Activated effector memory CD4-positive, alpha-beta T cell treated with Interleukin-2 at 50 U/mL for 16 hours (primary cell): ENCODE data around the gene FAF2.
"Not testable (repeated sequence)": the region's sequence is repeated elsewhere in the genome, so short reads cannot be mapped to it uniquely, and the experiment has no call there.

Source experiments
- DNase-seq: peaks from one replicate; pipeline ENCODE4 v3.0.0-alpha.2; 2020

The FAF2 gene

DNA sequence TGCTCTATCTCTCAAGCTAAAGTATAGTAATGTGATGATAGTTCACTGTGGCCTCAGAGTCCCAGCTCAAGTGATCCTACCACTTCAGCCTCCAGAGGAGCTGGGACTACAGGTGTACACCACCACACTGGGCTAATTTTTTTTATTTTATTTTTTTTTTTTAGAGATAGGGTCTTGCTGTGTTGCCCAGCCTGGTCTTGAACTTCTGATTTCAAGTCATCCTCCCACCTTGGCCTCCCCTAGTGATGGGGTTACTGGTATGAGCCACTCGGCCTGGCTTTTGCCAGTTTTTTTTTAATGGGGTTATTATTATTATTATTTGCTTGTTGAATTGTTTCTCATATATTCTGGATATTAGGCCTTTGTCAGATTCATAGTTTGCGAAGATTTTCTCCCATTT lies 13.2 kb downstream of the FAF2 start:
- DNase-seq, result no peak

GRCh38 chr5:176463113-176463764 lies 15.1 kb downstream of the FAF2 start:
- DNase-seq, result no peak

GRCh38 chr5:176466245-176466871 lies 18.2 kb downstream of the FAF2 start:
- DNase-seq, result no peak

DNA sequence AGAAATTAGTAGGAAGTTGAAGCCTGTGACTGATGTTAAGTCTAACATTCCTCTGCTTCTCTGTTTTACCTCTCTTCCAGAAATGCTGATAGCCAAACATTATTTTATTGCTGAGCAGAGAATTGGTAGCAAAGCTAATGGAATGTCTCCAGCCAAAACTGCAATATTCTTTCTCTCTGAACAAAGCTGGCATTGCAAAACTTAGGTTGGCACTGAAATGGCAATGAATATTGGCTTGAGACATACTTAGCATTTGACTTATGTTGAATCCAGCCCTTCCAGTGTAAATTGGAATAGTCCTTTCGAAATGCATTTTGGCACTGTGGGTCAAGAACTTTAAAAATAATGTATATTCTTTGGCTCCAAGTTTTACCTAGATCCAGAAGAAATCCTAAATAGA lies 21.1 kb downstream of the FAF2 start:
- DNase-seq, result no peak

GRCh38 chr5:176470539-176470938 lies 22.4 kb downstream of the FAF2 start:
- DNase-seq, result no peak

DNA sequence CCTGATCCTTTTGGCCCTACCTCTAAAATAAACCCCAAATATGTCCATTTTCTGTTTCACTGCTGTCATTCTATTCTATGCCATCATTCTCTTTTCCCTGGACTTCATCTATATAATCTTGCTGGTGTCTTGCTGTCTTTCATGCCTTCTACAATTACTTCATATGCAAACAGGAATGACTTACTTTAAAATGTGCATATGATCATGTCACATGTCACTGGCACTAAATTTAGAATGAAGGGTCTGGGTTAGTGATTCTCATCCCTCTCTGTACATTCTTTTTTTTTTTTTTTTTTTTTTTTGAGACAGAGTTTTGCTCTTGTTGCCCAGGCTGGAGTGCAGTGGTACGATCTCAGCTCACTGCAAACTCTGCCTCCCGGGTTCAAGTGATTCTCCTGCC lies 22.9 kb downstream of the FAF2 start:
- DNase-seq, result no peak

GRCh38 chr5:176473335-176474006 lies 25.3 kb downstream of the FAF2 start:
- DNase-seq, result no peak

- DNase-seq, result no peak
Measured at GRCh38 chr5:176474476-176474875, 26.3 kb downstream of the FAF2 start.

DNA sequence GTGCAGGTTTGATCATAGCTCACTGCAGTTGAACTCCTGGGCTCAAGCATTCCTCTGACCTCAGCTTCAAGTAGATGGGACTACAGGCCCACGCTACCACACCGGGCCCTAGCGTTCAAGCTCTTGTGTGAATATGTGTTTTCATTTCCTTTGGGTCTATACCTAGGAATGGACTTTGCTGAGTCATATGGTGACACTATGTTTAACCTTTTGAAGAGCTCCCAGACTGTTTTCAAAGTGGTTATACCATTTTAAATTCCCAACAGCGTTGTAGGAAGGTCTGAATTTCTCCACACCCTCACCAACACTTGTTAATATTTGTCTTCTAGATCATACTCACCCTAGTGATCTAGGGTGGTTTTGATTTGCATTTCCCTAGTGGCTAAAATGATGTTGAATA lies 33.5 kb downstream of the FAF2 start:
- no peak for DNase-seq

GRCh38 chr5:176485176-176485575 lies 37.0 kb downstream of the FAF2 start:
- DNase-seq, result no peak

DNA sequence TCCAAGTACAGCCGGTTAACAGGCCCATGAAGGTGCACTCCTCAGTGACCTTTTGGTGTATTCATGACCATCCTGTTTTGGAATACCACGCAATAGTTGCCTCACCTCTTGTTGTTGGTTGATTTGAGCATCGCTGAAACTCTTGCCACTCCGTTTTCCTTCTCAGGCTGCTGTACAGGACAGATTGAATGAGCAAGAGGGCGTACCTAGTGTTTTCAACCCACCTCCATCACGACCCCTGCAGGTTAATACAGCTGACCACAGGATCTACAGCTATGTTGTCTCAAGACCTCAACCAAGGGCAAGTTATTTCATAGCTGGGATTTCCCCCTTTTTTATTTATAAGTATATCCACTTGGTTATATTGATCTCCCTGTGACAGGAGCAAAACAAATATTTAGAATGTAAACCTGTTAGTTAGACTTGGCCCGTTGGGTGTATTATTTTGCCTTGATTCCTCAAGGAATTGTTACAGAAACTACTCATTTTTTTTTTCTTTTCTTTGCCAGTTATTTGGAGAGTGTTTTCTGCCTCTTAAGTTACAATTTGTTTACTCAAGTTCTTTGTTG lies 38.1 kb downstream of the FAF2 start:
- no peak for DNase-seq

DNA sequence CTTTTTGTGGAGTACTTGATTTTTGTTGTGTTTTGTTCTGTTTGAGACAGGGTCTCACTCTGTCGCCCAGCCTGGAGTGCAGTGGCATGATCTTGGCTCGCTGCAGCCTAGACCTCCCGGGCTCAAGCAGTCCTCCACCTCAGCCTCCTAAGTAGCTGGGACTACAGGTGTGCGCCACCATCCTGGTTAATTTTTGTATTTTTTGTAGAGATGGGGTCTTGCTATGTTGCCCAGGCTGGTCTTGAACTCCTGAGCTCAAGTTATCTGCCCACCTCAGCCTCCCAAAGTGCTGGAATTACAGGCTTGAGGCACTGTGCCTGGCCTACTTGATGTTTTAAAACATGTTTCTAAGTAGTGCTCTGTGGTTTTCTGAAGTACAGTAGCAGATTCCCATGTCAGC lies 39.0 kb downstream of the FAF2 start:
- not testable (repeated sequence) for DNase-seq

DNA sequence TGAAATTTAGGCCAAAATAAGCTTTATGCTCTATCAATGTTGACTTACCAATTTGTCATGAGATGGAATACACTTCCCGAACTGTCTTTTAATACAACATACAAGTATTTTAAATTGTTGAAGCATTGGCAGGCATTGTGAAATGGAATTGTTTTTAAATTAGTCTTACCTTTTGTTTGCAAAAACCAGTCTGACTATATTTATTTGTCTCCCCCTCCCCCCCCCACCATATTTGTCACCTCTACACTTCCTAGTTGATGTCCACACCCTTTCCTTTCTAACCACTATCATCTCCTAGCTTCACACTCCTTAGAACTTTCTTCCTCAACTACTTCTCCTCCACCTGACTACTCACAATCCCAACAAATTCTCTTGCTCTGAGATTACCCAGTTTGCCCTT lies 40.9 kb downstream of the FAF2 start:
- DNase-seq, result no peak

GRCh38 chr5:176490301-176490700 lies 42.1 kb downstream of the FAF2 start:
- DNase-seq, result no peak

GRCh38 chr5:176491101-176491502 lies 42.9 kb downstream of the FAF2 start:
- DNase-seq, result no peak

DNA sequence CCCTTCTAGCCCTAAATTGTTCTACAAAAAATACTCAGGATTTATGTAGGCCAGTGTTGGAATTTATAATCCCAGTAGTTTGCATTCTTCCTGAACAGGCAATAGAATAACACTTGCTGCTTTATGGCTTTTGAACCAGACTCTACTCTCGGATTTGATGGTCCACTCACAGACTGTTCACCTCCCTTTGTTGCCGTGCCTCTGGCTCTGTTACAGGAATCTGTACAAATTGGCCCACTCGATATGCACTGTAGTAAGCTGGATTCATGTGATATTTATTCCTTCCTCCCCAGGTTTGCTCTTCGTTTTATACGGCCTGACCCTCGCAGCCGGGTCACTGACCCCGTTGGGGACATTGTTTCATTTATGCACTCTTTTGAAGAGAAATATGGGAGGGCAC lies 43.7 kb downstream of the FAF2 start:
- no peak for DNase-seq

DNA sequence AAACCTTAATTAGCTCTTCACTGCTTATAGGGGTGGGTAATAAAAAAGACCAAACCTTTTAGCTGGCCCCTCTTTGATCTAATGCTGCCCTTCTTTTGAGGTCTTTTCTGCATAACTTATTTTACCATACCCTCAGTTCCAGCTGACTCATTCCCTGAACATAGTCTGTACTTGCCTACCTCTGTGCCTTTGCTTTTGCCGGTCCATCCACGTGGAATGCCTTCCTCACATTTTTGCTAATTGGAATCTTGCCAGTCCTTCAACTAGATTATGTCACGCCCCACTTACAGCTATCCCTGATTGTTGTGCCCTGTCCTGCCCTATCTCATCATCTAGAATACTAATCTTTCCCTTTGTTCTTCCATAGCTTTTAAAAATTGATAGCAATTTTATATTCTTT lies 44.2 kb downstream of the FAF2 start:
- DNase-seq, result no peak

- no peak for DNase-seq
Measured at GRCh38 chr5:176497852-176498251, 49.7 kb downstream of the FAF2 start.

GRCh38 chr5:176499273-176499672 lies 51.1 kb downstream of the FAF2 start:
- no peak for DNase-seq

GRCh38 chr5:176500511-176500910 lies 52.3 kb downstream of the FAF2 start:
- DNase-seq, result no peak

GRCh38 chr5:176501333-176501732 lies 53.1 kb downstream of the FAF2 start:
- DNase-seq, result no peak

GRCh38 chr5:176503496-176503895 lies 55.3 kb downstream of the FAF2 start:
- no peak for DNase-seq

DNA sequence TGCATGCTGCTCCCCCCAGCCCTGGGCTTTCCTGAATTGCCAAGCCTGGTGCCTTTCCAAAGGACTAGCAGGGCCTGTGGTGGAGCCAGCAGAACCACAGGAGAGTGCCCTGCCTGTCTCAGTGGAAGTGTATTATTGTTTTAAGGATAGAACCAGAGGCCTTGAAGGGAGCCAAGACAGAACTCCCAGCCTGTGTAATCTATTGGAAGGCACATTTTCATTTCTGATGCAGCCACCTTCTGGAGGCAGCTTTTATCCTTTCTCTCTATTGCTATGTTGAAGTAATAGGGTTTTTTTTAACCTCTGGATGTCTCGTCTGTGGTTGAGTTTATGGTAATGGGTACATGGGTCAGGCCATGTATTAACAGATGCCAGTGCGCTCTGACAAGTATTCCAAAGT lies 59.7 kb downstream of the FAF2 start:
- DNase-seq, result no peak

DNA sequence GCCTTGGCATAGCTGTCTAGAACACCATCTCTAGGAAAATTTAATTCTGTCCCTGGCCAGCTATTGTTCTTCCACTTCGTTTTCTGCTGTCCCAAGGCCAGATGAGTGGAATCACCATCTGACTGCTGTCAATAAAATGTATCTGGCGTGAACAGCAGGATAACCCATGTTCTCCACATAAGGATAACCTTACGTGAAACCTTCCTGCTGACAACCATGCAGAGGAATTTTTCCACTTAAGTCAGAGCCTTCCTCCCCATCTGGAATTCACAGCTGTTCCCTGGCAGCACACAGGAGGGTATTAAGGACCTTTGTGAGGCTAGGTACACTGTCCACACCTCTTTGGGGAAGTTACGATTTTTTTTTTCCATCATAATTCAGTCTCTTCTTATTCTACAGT lies 60.4 kb downstream of the FAF2 start:
- no peak for DNase-seq
